Liver (tissue), 9 donors: ENCODE results near the gene CCM2L. TPM values are rescaled to one million over a fixed set of nuclear protein-coding genes. Genes with fewer than 3 reads are reported as not detected.

Experiments used
- DNase-seq: peaks from one replicate; pipeline ENCODE4 v3.0.0-alpha.2; 2017; ENCODE audit warnings: low spot score
- H3K27ac ChIP-seq, 2 donors: one replicate each; pipeline ENCODE4 v1.7.0; 2013; ENCODE audit warnings: inconsistent platforms in 2 of 2, low read length in 2 of 2, control low read depth in 1 of 2, low read depth in 1 of 2, mild to moderate bottlenecking in 1 of 2
- H3K27me3 ChIP-seq, 4 donors: one replicate each; pipeline versions ENCODE4 v1.6.1 to v1.7.0; 2013; ENCODE audit warnings: low read length in 3 of 4, inconsistent platforms in 1 of 4, mild to moderate bottlenecking in 1 of 4, moderate library complexity in 1 of 4; ENCODE audit not compliant: control insufficient read depth in 4 of 4, insufficient read depth in 4 of 4
- H3K36me3 ChIP-seq, 4 donors: one replicate each; pipeline versions ENCODE4 v1.6.1 to v1.7.0; 2013; ENCODE audit warnings: low read length in 3 of 4, mild to moderate bottlenecking in 3 of 4, low read depth in 1 of 4, moderate library complexity in 1 of 4; ENCODE audit not compliant: control insufficient read depth in 4 of 4, insufficient read depth in 3 of 4
- H3K4me1 ChIP-seq, 4 donors: one replicate each; pipeline versions ENCODE4 v1.6.1 to v1.7.0; 2013; ENCODE audit warnings: low read length in 3 of 4, mild to moderate bottlenecking in 3 of 4, moderate library complexity in 1 of 4; ENCODE audit not compliant: control insufficient read depth in 4 of 4, insufficient read depth in 4 of 4
- H3K4me3 ChIP-seq, 3 donors: one replicate each; pipeline versions ENCODE4 v1.6.1 to v1.7.0; 2013; ENCODE audit warnings: low read length in 3 of 3, control low read depth in 1 of 3, low read depth in 1 of 3, mild to moderate bottlenecking in 1 of 3
- H3K9ac ChIP-seq, 2 donors: one replicate each; pipeline ENCODE4 v1.7.0; 2013; ENCODE audit warnings: low read length in 2 of 2, mild to moderate bottlenecking in 2 of 2, moderate library complexity in 2 of 2, control low read depth in 1 of 2, low read depth in 1 of 2
- H3K9me3 ChIP-seq, 4 donors: one replicate each; pipeline versions ENCODE4 v1.6.1 to v1.7.0; 2013; ENCODE audit warnings: low read length in 3 of 4; ENCODE audit not compliant: control insufficient read depth in 4 of 4
- EGR1 ChIP-seq, 2 donors: IDR thresholded peaks; 2 replicates each; pipeline ENCODE4 v1.6.1; 2016 to 2018; ENCODE audit warnings: antibody characterized with exemption in 2 of 2, low read depth in 2 of 2
- FOXA1 ChIP-seq: IDR thresholded peaks from 2 replicates; pipeline ENCODE4 v1.6.1; 2016; ENCODE audit warnings: antibody characterized with exemption
- FOXA2 ChIP-seq: IDR thresholded peaks from 2 replicates; pipeline ENCODE4 v1.6.1; 2016; ENCODE audit warnings: antibody characterized with exemption
- GABPA ChIP-seq, 2 donors: IDR thresholded peaks in 1 of 2; conservative IDR thresholded peaks in 1 of 2; 2 replicates each; pipeline ENCODE4 v1.6.1; 2016; ENCODE audit warnings: antibody characterized with exemption in 2 of 2, mild to moderate bottlenecking in 1 of 2, moderate library complexity in 1 of 2
- HNF4A ChIP-seq, 2 donors: conservative IDR thresholded peaks; 2 replicates each; pipeline ENCODE4 v1.6.1; 2016; ENCODE audit warnings: antibody characterized with exemption in 2 of 2, mild to moderate bottlenecking in 2 of 2
- HNF4G ChIP-seq: IDR thresholded peaks from 2 replicates; pipeline ENCODE4 v1.6.1; 2016; ENCODE audit warnings: antibody characterized with exemption
- JUND ChIP-seq, 2 donors: IDR thresholded peaks; 2 replicates each; pipeline ENCODE4 v1.6.1; 2016; ENCODE audit warnings: antibody characterized with exemption in 2 of 2
- MAX ChIP-seq: IDR thresholded peaks from 2 replicates; pipeline ENCODE4 v1.6.1; 2016; ENCODE audit warnings: antibody characterized with exemption
- NR2F2 ChIP-seq: IDR thresholded peaks from 2 replicates; pipeline ENCODE4 v1.6.1; 2016; ENCODE audit warnings: antibody characterized with exemption
- RAD21 ChIP-seq, 2 donors: IDR thresholded peaks; 2 replicates each; pipeline ENCODE4 v1.6.1; 2016; ENCODE audit warnings: antibody characterized with exemption in 2 of 2, mild to moderate bottlenecking in 2 of 2
- REST ChIP-seq: IDR thresholded peaks from 2 replicates; pipeline ENCODE4 v1.6.1; 2016; ENCODE audit warnings: antibody characterized with exemption, mild to moderate bottlenecking
- RXRA ChIP-seq, 2 donors: IDR thresholded peaks; 2 replicates each; pipeline ENCODE4 v1.6.1; 2017 to 2018; ENCODE audit warnings: antibody characterized with exemption in 2 of 2, mild to moderate bottlenecking in 1 of 2
- SP1 ChIP-seq: IDR thresholded peaks from 2 replicates; pipeline ENCODE4 v1.6.1; 2018; ENCODE audit warnings: antibody characterized with exemption, mild to moderate bottlenecking
- TAF1 ChIP-seq: conservative IDR thresholded peaks from 2 replicates; pipeline ENCODE4 v1.6.1; 2016; ENCODE audit warnings: antibody characterized with exemption, mild to moderate bottlenecking
- YY1 ChIP-seq: IDR thresholded peaks from 2 replicates; pipeline ENCODE4 v1.6.1; 2016; ENCODE audit warnings: antibody characterized with exemption, mild to moderate bottlenecking
- WGBS: extraction: QIAGEN DNeasy Blood & Tissue Kit; methylation state at CpG from one replicate; pipeline ENCODE4 v1.1.7; 2013; 5-methylcytosine and 5-hydroxymethylcytosine counted together
- polyA plus RNA-seq, 2 donors: library from polyadenylated mRNA; stranded (reverse) in 1 of 2; unstranded in 1 of 2; fragments of 200-250 nt in 1 of 2; fragments of >200 nt in 1 of 2; fragmentation: Nextera tagmentation in 1 of 2; extraction: Ambion mirVana in 1 of 2; gene quantifications; one replicate each; pipeline versions ENCODE4 v1.2.1 to v1.2.3, GENCODE V29; 2013 to 2015
- total RNA-seq, 2 donors: library from RNA; depleted of rRNA; stranded (reverse); fragments of >200 nt; gene quantifications; one replicate each; pipeline ENCODE4 v1.2.3, GENCODE V29; 2014
- TF ChIP-seq, protein P1 (sequence below): IDR thresholded peaks from 2 replicates; pipeline ENCODE4 v1.6.1; 2016; ENCODE audit warnings: antibody characterized with exemption
- TF ChIP-seq, protein P2 (sequence below): fragments of 150-350 bp; IDR thresholded peaks from 2 replicates; pipeline ENCODE4 v1.5.1; 2017; ENCODE audit warnings: improper control_type of control experiment, low read depth, low read length; ENCODE audit not compliant: missing input control
- TF ChIP-seq, protein P3 (sequence below): IDR thresholded peaks from 2 replicates; pipeline ENCODE4 v1.6.1; 2016; ENCODE audit warnings: antibody characterized with exemption
- donor health status: healthy.
- donor health status: healthy.
- donor health status: healthy.
- donor health status: healthy.
- donor health status: healthy.

Gene CCM2L
- total and polyA plus RNA-seq, 4 donors, result 0.31 to 2.1 (median 1.2) TPM

- H3K36me3 ChIP-seq, result no peaks in the 10 kb centered on the region
- H3K4me3 ChIP-seq, result no peak overlapping the region
- WGBS, result 58% methylated on average over 6 of the region's 6 CpGs
- TF ChIP-seq FOXA2 (no peak), YY1 (no peak), REST (no peak), TAF1 (no peak), RAD21 (IDR thresholded peaks at IDR 0.05) (no peak), HNF4A (conservative IDR thresholded peaks at IDR 0.05) (no peak), MAX (no peak), NR2F2 (no peak), HNF4G (no peak), EGR1 (IDR thresholded peaks at IDR 0.05; ENCODE audit: low read depth in 2 of 2) (no peak), FOXA1 (no peak), SP1 (no peak), JUND (IDR thresholded peaks at IDR 0.05) (no peak), RXRA (IDR thresholded peaks at IDR 0.05) (no peak), GABPA (IDR thresholded peaks at IDR 0.05 in 1 of 2, conservative IDR thresholded peaks at IDR 0.05 in 1 of 2) (no peak)
- TF ChIP-seq, protein P1, sequence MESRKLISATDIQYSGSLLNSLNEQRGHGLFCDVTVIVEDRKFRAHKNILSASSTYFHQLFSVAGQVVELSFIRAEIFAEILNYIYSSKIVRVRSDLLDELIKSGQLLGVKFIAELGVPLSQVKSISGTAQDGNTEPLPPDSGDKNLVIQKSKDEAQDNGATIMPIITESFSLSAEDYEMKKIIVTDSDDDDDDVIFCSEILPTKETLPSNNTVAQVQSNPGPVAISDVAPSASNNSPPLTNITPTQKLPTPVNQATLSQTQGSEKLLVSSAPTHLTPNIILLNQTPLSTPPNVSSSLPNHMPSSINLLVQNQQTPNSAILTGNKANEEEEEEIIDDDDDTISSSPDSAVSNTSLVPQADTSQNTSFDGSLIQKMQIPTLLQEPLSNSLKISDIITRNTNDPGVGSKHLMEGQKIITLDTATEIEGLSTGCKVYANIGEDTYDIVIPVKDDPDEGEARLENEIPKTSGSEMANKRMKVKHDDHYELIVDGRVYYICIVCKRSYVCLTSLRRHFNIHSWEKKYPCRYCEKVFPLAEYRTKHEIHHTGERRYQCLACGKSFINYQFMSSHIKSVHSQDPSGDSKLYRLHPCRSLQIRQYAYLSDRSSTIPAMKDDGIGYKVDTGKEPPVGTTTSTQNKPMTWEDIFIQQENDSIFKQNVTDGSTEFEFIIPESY, result no peak
- TF ChIP-seq, protein P2, sequence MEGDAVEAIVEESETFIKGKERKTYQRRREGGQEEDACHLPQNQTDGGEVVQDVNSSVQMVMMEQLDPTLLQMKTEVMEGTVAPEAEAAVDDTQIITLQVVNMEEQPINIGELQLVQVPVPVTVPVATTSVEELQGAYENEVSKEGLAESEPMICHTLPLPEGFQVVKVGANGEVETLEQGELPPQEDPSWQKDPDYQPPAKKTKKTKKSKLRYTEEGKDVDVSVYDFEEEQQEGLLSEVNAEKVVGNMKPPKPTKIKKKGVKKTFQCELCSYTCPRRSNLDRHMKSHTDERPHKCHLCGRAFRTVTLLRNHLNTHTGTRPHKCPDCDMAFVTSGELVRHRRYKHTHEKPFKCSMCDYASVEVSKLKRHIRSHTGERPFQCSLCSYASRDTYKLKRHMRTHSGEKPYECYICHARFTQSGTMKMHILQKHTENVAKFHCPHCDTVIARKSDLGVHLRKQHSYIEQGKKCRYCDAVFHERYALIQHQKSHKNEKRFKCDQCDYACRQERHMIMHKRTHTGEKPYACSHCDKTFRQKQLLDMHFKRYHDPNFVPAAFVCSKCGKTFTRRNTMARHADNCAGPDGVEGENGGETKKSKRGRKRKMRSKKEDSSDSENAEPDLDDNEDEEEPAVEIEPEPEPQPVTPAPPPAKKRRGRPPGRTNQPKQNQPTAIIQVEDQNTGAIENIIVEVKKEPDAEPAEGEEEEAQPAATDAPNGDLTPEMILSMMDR, result no peak
- TF ChIP-seq, protein P3, sequence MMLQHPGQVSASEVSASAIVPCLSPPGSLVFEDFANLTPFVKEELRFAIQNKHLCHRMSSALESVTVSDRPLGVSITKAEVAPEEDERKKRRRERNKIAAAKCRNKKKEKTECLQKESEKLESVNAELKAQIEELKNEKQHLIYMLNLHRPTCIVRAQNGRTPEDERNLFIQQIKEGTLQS, result no peak
- H3K9me3 ChIP-seq, result no peaks in the 10 kb centered on the region
- peaks cover 3 to 12% (median 5%) of the 10 kb centered on the region in 4 donors for H3K27me3 ChIP-seq
- DNase-seq, result no peak
- H3K9ac ChIP-seq, result no peak overlapping the region
- H3K27ac ChIP-seq, result no peak overlapping the region
- H3K4me1 ChIP-seq, result peaks cover 0 to 4% (median 0%) of the 10 kb centered on the region in 4 donors
These were observed 46.3 kb upstream of the CCM2L start for GRCh38 chr20:31963889-31964288.
